NB4 (cell line): Measurements from ENCODE around the gene SPATA31D4.

Experiments used
- DNase-seq: peaks from one replicate; pipeline ENCODE4 v3.0.0; 2010; ENCODE audit warnings: low read depth
- H3K4me3 ChIP-seq: one replicate; pipeline ENCODE4 v1.5.1; 2011; ENCODE audit warnings: mild to moderate bottlenecking, low read depth, low read length, moderate library complexity
- MYC ChIP-seq: IDR thresholded peaks from 2 replicates; pipeline ENCODE4 v1.6.1; 2011; ENCODE audit warnings: low read depth, low read length
- POLR2A ChIP-seq: IDR thresholded peaks from 2 replicates; pipeline ENCODE4 v1.6.1; 2011; ENCODE audit warnings: mild to moderate bottlenecking; ENCODE audit not compliant: insufficient read length; ENCODE audit errors: extremely low read depth
- TF ChIP-seq, protein P1 (sequence below): IDR thresholded peaks from one replicate; pipeline ENCODE4 v1.5.1; 2012; ENCODE audit warnings: low read depth, low read length
- TF ChIP-seq, protein P2 (sequence below): IDR thresholded peaks from 2 replicates; pipeline ENCODE4 v1.6.1; 2011; ENCODE audit warnings: low read depth, low read length

SPATA31D4 gene

DNA sequence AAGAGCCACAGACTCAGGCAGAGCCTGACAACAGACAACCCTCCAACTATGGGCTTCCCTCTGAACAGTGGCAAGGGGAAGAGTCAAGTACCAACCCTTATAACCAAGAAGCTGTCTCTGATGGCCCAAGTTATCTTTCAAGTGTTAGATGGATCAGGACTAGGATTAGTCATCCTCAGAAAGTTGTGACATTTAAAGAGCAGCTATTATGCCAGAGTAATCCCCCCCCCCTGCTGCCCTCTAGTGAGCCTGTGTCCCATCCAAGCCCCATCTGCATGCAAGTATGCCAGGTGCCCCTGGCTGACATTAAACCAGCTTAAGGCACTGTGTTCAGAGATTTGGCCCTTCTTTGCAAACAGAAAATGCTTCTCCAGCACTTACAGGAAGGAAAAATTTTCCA is 43.5 kb downstream of the SPATA31D4 start:
- no peak overlapping the region for H3K4me3 ChIP-seq
- no peak for DNase-seq
- TF ChIP-seq, protein P1, sequence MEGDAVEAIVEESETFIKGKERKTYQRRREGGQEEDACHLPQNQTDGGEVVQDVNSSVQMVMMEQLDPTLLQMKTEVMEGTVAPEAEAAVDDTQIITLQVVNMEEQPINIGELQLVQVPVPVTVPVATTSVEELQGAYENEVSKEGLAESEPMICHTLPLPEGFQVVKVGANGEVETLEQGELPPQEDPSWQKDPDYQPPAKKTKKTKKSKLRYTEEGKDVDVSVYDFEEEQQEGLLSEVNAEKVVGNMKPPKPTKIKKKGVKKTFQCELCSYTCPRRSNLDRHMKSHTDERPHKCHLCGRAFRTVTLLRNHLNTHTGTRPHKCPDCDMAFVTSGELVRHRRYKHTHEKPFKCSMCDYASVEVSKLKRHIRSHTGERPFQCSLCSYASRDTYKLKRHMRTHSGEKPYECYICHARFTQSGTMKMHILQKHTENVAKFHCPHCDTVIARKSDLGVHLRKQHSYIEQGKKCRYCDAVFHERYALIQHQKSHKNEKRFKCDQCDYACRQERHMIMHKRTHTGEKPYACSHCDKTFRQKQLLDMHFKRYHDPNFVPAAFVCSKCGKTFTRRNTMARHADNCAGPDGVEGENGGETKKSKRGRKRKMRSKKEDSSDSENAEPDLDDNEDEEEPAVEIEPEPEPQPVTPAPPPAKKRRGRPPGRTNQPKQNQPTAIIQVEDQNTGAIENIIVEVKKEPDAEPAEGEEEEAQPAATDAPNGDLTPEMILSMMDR: no peak

DNA sequence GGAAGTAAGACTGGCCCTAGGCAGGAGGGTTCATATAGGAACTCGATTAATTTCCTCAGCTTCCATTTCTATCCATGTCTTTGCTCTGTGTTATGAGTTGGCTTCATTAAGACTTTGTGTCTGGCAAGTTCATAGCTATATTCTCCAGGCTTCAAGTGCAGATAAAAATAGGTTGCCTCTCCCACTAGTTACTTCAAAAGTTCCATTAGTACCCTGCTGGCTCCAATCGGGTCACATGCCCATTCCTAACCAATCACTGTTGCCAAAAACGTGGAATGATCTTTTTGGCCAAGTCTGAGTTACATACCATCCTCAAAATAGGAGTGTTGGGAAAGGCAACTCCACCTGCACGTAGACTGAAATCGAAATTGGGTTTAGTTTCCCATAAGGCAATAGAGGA is 46.5 kb downstream of the SPATA31D4 start:
- no peak overlapping the region for H3K4me3 ChIP-seq
- TF ChIP-seq, protein P1: no peak
- TF ChIP-seq POLR2A (no peak), MYC (no peak)
- TF ChIP-seq, protein P2, sequence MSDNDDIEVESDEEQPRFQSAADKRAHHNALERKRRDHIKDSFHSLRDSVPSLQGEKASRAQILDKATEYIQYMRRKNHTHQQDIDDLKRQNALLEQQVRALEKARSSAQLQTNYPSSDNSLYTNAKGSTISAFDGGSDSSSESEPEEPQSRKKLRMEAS: no peak
- DNase-seq: no peak

DNA sequence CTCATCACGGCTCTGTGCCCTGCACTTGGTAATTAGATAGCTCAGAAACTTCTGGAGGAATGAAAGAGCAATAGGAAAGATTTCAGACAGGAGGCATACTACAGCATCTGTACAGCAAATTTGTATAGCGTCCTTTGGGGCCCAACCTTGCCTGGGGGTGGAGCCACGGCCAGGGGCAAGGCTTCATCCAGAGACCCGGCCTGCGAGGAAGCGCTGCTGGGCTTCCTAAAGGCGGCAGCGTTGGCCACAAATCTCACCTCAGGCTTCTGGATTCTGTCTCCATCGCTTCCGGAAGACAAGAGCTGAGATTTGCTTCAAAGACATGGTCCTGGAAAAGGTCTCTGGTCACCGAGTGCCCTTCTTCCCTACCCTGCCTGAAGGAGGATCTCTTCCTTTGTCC is 48.1 kb downstream of the SPATA31D4 start:
- H3K4me3 ChIP-seq: no peak overlapping the region
- TF ChIP-seq, protein P1: no peak
- TF ChIP-seq, protein P2: no peak
- no peak for TF ChIP-seq POLR2A
- TF ChIP-seq MYC: no peak
- DNase-seq: no peak

DNA sequence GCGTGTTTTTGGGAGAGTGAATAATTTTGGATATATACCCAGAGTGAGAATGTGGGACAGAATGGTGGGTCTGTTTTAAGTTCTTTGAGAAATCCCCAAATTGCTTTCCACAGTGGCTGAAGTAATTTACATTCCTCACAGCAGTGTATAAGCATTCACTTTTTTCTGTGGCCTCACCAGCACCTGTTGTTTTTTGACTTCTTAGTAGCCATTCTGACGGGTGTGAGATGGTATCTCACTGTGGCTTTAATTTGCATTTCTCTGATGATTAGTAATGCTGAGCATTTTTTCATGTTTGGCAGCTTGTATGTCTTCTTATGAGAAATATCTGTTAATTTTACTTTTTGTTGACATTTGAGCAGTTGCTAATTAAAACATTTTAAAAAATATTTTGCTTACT is 51.0 kb downstream of the SPATA31D4 start:
- H3K4me3 ChIP-seq: no peak overlapping the region
- no peak for TF ChIP-seq MYC
- DNase-seq: no peak

DNA sequence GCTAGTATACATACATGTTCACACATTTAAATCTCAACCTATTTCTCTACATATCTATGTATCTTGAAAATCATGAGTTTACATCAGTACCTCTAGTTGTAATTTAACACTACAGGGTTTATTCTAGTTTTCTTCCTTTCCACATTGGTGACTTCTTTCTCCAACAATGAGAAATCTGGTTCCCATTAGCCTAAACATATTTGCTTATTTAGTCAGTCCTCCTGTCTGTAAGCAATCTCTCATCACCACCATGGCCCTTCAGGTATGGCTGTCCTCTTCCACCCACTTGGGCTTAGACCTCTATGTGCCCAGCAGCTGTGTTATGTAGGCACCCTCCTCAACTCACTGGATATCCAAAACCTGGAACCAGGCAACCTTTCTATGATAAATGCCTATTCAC is 52.3 kb downstream of the SPATA31D4 start:
- no peak for DNase-seq
- H3K4me3 ChIP-seq: no peak overlapping the region
- TF ChIP-seq, protein P1: no peak
- no peak for TF ChIP-seq POLR2A
- TF ChIP-seq MYC: no peak
- TF ChIP-seq, protein P2: no peak

DNA sequence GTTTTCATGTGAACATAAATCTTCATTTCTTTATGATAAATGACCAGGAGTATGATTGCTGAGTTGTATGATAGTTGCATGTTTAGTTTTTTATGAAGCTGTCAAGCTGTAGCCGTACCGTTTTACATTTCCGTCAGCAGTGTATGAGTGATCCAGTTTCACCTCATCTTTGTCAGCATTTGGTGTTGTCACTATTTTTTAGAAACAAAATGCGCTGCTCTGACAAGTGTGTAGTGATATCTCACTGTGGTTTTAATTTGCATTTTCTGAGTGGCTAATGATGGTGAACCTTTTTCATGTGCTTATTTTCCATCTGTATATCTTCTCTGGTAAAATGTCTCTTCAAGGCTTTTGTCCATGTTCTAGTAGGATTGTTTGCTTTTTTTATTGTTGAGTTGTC is 53.7 kb downstream of the SPATA31D4 start:
- DNase-seq: no peak
- TF ChIP-seq MYC: no peak
- no peak for TF ChIP-seq POLR2A
- no peak overlapping the region for H3K4me3 ChIP-seq
